ENCODE data around the gene PPP2R5C. TPM values are rescaled to one million over a fixed set of nuclear protein-coding genes. Genes with fewer than 3 reads are reported as not detected.

The PPP2R5C gene
- total RNA-seq, 2 donors from 2014 or later = 232 to 283 TPM

DNA sequence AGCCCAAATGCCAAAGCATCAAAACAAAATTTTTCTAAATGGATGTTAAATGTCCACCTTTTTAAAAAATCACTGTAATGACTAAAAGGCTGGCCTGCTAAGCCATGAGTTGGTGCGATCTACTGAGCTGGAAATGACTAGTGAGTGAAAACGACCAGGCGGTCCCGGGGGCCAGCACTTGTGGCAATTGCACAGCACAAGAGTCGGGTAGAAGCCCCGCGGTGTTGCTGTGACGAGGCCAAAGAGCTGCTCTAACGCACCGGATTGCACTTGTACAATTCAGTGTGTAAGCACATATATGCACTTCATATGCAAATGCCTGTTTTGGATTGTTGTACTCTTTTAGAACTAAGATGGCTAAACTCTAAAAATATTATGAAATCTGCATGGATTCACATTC, 138.7 kb downstream of the PPP2R5C start:
- ATAC-seq (replicated peaks) = no peak
- Mint-ChIP-seq H3K9me3 (no peaks in the 10 kb centered on the region), H3K27me3 (no peaks in the 10 kb centered on the region), H3K36me3 (ENCODE audit: low read depth) (peaks cover 100% of the 10 kb centered on the region), H3K27ac (no peak overlapping the region), H3K4me3 (no peak overlapping the region), H3K4me1 (no peaks in the 10 kb centered on the region)

DNA sequence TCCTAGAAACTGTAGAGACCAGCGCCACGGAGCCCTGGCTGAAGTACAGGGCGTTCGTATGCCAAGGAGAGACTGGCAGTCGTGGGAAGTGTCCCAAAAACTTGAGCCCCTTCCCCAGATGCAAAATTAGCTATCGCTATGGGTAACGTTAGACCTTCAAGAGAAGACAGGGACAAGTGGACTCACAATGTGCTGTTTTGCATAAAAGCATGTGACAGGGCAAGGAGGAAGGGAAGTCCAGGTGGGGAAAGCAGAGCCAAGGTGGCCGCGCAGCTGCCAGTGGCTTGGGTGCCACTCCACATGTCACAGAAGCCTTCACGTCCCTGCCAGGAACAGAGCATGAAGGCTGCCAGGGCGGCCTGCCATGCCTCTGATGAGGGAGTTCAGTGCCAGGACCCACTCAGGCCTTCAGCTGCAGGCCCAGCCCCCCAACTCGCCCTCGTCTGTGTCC, 141.6 kb downstream of the PPP2R5C start:
- H3K36me3 Mint-ChIP-seq (ENCODE audit: low read depth) = peaks cover 99% of the 10 kb centered on the region

GRCh38 chr14:101905614-101906013, 144.1 kb downstream of the PPP2R5C start:
- no peak overlapping the region for H3K27ac Mint-ChIP-seq
- no peaks in the 10 kb centered on the region for H3K27me3 Mint-ChIP-seq

More for the DNA sequence above, 141.6 kb downstream of the PPP2R5C start:
- Mint-ChIP-seq H3K27me3 (no peaks in the 10 kb centered on the region), H3K9me3 (no peaks in the 10 kb centered on the region), H3K27ac (no peak overlapping the region), H3K4me1 (no peaks in the 10 kb centered on the region), H3K4me3 (no peak overlapping the region)
- no peak for ATAC-seq (replicated peaks)

DNA sequence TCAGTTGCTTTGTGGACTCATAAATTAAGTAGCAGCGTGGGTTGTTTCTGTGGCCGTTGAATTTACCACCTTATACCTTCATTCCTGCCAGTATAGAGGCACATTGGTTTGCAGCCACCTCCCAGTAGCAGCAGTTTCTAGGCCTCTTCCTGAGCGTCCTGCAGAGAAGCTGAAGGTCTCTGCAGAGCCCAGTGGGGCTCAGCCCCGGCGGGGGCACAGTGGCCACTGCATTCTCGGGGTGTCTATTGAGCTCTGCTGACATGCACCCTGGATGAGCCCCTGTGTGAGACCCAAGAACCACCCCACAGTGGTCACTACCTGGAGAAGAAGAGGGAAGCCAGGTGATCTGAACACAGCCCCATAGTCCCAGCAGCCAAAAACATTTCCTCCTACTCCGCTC, 145.1 kb downstream of the PPP2R5C start:
- Mint-ChIP-seq H3K36me3 (ENCODE audit: low read depth) (peaks cover 99% of the 10 kb centered on the region), H3K9me3 (no peaks in the 10 kb centered on the region), H3K4me3 (no peak overlapping the region)

More at GRCh38 chr14:101905614-101906013, 144.1 kb downstream of the PPP2R5C start:
- Mint-ChIP-seq H3K4me3 (no peak overlapping the region), H3K36me3 (ENCODE audit: low read depth) (peaks cover 99% of the 10 kb centered on the region), H3K9me3 (no peaks in the 10 kb centered on the region), H3K4me1 (no peaks in the 10 kb centered on the region)
- no peak for ATAC-seq (replicated peaks)

GRCh38 chr14:101907619-101908018, 146.1 kb downstream of the PPP2R5C start:
- Mint-ChIP-seq H3K4me3 (no peak overlapping the region), H3K36me3 (ENCODE audit: low read depth) (peaks cover 99% of the 10 kb centered on the region), H3K27me3 (no peaks in the 10 kb centered on the region), H3K4me1 (no peaks in the 10 kb centered on the region), H3K27ac (no peak overlapping the region), H3K9me3 (no peaks in the 10 kb centered on the region)
- ATAC-seq (replicated peaks) = no peak

More for the DNA sequence above, 145.1 kb downstream of the PPP2R5C start:
- no peaks in the 10 kb centered on the region for H3K27me3 Mint-ChIP-seq
- ATAC-seq (replicated peaks) = no peak
- H3K27ac Mint-ChIP-seq = no peak overlapping the region
- no peaks in the 10 kb centered on the region for H3K4me1 Mint-ChIP-seq

- peaks cover 99% of the 10 kb centered on the region for H3K36me3 Mint-ChIP-seq (ENCODE audit: low read depth)
- no peak overlapping the region for H3K27ac Mint-ChIP-seq
- H3K4me3 Mint-ChIP-seq = no peak overlapping the region
- no peaks in the 10 kb centered on the region for H3K27me3 Mint-ChIP-seq
- no peak for ATAC-seq (replicated peaks)
- H3K4me1 Mint-ChIP-seq = no peaks in the 10 kb centered on the region
- no peaks in the 10 kb centered on the region for H3K9me3 Mint-ChIP-seq
Measured at GRCh38 chr14:101908795-101909194, 147.3 kb downstream of the PPP2R5C start.

DNA sequence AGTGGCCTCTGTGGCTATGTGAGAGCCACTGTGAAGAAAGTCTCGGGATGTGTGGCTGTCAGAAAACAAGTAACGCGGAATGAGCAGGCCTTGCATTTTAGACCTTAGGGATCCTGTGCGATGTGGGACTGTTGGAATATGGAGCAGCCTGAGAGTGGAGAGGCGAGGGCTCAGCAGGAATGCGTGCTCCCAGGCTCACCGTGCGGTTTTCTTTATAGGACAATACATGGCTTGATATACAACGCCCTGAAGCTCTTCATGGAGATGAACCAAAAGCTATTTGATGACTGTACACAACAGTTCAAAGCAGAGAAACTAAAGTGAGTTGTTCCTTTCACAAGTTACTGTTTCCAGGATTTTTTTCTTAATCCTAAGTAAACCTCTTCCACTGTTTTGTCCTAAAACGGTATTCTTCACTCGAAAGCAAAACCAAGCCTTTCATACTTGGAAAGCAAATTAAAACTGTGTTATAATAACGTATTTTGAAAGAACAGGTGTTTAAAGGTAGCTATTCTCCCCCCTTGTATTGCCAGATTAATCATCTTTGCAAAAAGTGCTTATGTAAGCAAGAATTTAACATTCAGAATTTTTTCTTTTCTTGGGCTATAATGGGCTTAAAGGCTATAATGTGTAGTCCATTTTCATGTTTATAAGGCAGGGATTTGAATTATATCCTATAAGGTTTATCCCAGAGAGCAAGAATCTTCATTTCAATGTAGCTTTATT, 148.0 kb downstream of the PPP2R5C start:
- H3K4me1 Mint-ChIP-seq = no peaks in the 10 kb centered on the region
- no peak overlapping the region for H3K4me3 Mint-ChIP-seq
- no peaks in the 10 kb centered on the region for H3K9me3 Mint-ChIP-seq
- H3K36me3 Mint-ChIP-seq (ENCODE audit: low read depth) = peaks cover 99% of the 10 kb centered on the region
- ATAC-seq (replicated peaks) = no peak
- H3K27me3 Mint-ChIP-seq = no peaks in the 10 kb centered on the region
- H3K27ac Mint-ChIP-seq = no peak overlapping the region

GRCh38 chr14:101912841-101913240, 151.3 kb downstream of the PPP2R5C start:
- ATAC-seq (replicated peaks) = no peak
- no peak overlapping the region for H3K27ac Mint-ChIP-seq
- peaks cover 94% of the 10 kb centered on the region for H3K36me3 Mint-ChIP-seq (ENCODE audit: low read depth)

DNA sequence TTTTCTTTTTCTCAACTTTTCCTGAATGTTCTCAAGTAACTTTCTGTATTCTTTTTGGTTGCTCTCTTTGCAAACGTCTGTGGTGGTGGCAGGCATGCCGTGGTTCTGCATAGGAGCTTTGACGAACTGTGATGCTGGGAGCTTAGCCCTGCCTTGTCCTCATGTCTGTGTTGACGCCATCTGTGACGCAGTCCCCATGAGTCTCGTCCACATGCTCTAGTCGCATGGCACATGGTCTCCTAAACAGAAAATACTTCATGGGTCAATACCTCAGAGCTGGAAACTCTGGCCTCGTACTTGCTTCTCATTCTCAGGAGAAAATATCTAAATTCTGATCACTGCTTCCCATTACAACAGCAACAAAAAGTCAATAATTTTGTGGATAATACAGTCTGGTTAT, 152.6 kb downstream of the PPP2R5C start:
- Mint-ChIP-seq H3K4me1 (no peaks in the 10 kb centered on the region), H3K9me3 (no peaks in the 10 kb centered on the region), H3K4me3 (no peak overlapping the region), H3K36me3 (ENCODE audit: low read depth) (peaks cover 88% of the 10 kb centered on the region), H3K27me3 (no peaks in the 10 kb centered on the region), H3K27ac (no peak overlapping the region)
- no peak for ATAC-seq (replicated peaks)

More at GRCh38 chr14:101912841-101913240, 151.3 kb downstream of the PPP2R5C start:
- Mint-ChIP-seq H3K27me3 (no peaks in the 10 kb centered on the region), H3K9me3 (no peaks in the 10 kb centered on the region), H3K4me3 (no peak overlapping the region), H3K4me1 (no peaks in the 10 kb centered on the region)

GRCh38 chr14:101915871-101916815, 154.6 kb downstream of the PPP2R5C start:
- ATAC-seq (replicated peaks) = no peak
- H3K36me3 Mint-ChIP-seq (ENCODE audit: low read depth) = peaks cover 88% of the 10 kb centered on the region
- peak overlapping the region; percentile 59 for H3K27ac Mint-ChIP-seq
- no peaks in the 10 kb centered on the region for H3K9me3 Mint-ChIP-seq
- no peaks in the 10 kb centered on the region for H3K27me3 Mint-ChIP-seq
- no peak overlapping the region for H3K4me3 Mint-ChIP-seq
- no peaks in the 10 kb centered on the region for H3K4me1 Mint-ChIP-seq

- Mint-ChIP-seq H3K36me3 (ENCODE audit: low read depth) (peaks cover 88% of the 10 kb centered on the region), H3K9me3 (no peaks in the 10 kb centered on the region), H3K27ac (peak overlapping the region; percentile 59), H3K4me1 (no peaks in the 10 kb centered on the region), H3K4me3 (no peak overlapping the region), H3K27me3 (no peaks in the 10 kb centered on the region)
- no peak for ATAC-seq (replicated peaks)
Measured at GRCh38 chr14:101916816-101917412, 155.4 kb downstream of the PPP2R5C start.

- Mint-ChIP-seq H3K27ac (peak overlapping the region; percentile 59), H3K4me1 (no peaks in the 10 kb centered on the region), H3K9me3 (no peaks in the 10 kb centered on the region), H3K4me3 (no peak overlapping the region), H3K27me3 (no peaks in the 10 kb centered on the region), H3K36me3 (ENCODE audit: low read depth) (peaks cover 86% of the 10 kb centered on the region)
- ATAC-seq (replicated peaks) = no peak
Measured at GRCh38 chr14:101917413-101918017, 156.0 kb downstream of the PPP2R5C start.

GRCh38 chr14:101918065-101918989, 156.8 kb downstream of the PPP2R5C start:
- peaks cover 85% of the 10 kb centered on the region for H3K36me3 Mint-ChIP-seq (ENCODE audit: low read depth)
- no peaks in the 10 kb centered on the region for H3K4me1 Mint-ChIP-seq
- H3K4me3 Mint-ChIP-seq = no peak overlapping the region
- no peaks in the 10 kb centered on the region for H3K27me3 Mint-ChIP-seq
- no peak overlapping the region for H3K27ac Mint-ChIP-seq
- no peak for ATAC-seq (replicated peaks)
- no peaks in the 10 kb centered on the region for H3K9me3 Mint-ChIP-seq

All from activated T-helper 17 cell treated with anti-CD3 and anti-CD28 coated beads, Interleukin-2, amount 50 U/mL, for 72 hours (primary cell).